ENCODE results near the gene ALDH1L1.

Gene ALDH1L1

GRCh38 chr3:126124148-126124868, 56.1 kb downstream of the ALDH1L1 start:
- FAIRE-seq: no peak
- DNase-seq (ENCODE audit: insufficient read length, low spot score): no peak

GRCh38 chr3:126121632-126122031, 58.8 kb downstream of the ALDH1L1 start:
- FAIRE-seq (no peak), DNase-seq (ENCODE audit: insufficient read length, low spot score) (no peak)

GRCh38 chr3:126121074-126121473, 59.3 kb downstream of the ALDH1L1 start:
- FAIRE-seq (no peak), DNase-seq (ENCODE audit: insufficient read length, low spot score) (no peak)

GRCh38 chr3:126119976-126120375, 60.4 kb downstream of the ALDH1L1 start:
- no peak for FAIRE-seq
- DNase-seq (ENCODE audit: insufficient read length, low spot score): no peak

- no peak for DNase-seq (ENCODE audit: insufficient read length, low spot score)
- FAIRE-seq: no peak
These were observed 61.2 kb downstream of the ALDH1L1 start for GRCh38 chr3:126119008-126119675.

- FAIRE-seq (no peak), DNase-seq (ENCODE audit: insufficient read length, low spot score) (no peak)
These were observed 61.8 kb downstream of the ALDH1L1 start for GRCh38 chr3:126118591-126118990.

- no peak for FAIRE-seq
- DNase-seq (ENCODE audit: insufficient read length, low spot score): no peak
These were observed 62.6 kb downstream of the ALDH1L1 start for GRCh38 chr3:126117786-126118185.

- FAIRE-seq (no peak), DNase-seq (ENCODE audit: insufficient read length, low spot score) (no peak)
These were observed 63.2 kb downstream of the ALDH1L1 start for GRCh38 chr3:126117212-126117611.

GRCh38 chr3:126116526-126116925, 63.9 kb downstream of the ALDH1L1 start:
- DNase-seq (ENCODE audit: insufficient read length, low spot score) (no peak), FAIRE-seq (no peak)

GRCh38 chr3:126114443-126115386, 65.7 kb downstream of the ALDH1L1 start:
- FAIRE-seq: no peak
- no peak for DNase-seq (ENCODE audit: insufficient read length, low spot score)

GRCh38 chr3:126113733-126114442, 66.5 kb downstream of the ALDH1L1 start:
- FAIRE-seq: no peak

GRCh38 chr3:126113238-126113555, 67.2 kb downstream of the ALDH1L1 start:
- FAIRE-seq: no peak

More at GRCh38 chr3:126113733-126114442, 66.5 kb downstream of the ALDH1L1 start:
- no peak for DNase-seq (ENCODE audit: insufficient read length, low spot score)

GRCh38 chr3:126112531-126113237, 67.7 kb downstream of the ALDH1L1 start:
- FAIRE-seq: no peak
- no peak for DNase-seq (ENCODE audit: insufficient read length, low spot score)

More at GRCh38 chr3:126113238-126113555, 67.2 kb downstream of the ALDH1L1 start:
- no peak for DNase-seq (ENCODE audit: insufficient read length, low spot score)

GRCh38 chr3:126111566-126112475, 68.6 kb downstream of the ALDH1L1 start:
- DNase-seq (ENCODE audit: insufficient read length, low spot score) (no peak), FAIRE-seq (no peak)

GRCh38 chr3:126111126-126111551, 69.2 kb downstream of the ALDH1L1 start:
- FAIRE-seq: no peak
- DNase-seq (ENCODE audit: insufficient read length, low spot score): no peak

- no peak for DNase-seq (ENCODE audit: insufficient read length, low spot score)
- FAIRE-seq: no peak
These were observed 69.8 kb downstream of the ALDH1L1 start for GRCh38 chr3:126110431-126111125.

- FAIRE-seq (no peak), DNase-seq (ENCODE audit: insufficient read length, low spot score) (no peak)
These were observed 70.5 kb downstream of the ALDH1L1 start for GRCh38 chr3:126109880-126110235.

- DNase-seq (ENCODE audit: insufficient read length, low spot score) (no peak), FAIRE-seq (no peak)
These were observed 71.1 kb downstream of the ALDH1L1 start for GRCh38 chr3:126109146-126109879.
